HG03159 (cell line): Measurements from ENCODE around the gene SLC7A4.
"Not testable (repeated sequence)": the region's sequence is repeated elsewhere in the genome, so short reads cannot be mapped to it uniquely, and the experiment has no call there.

ENCODE experiments used
- ATAC-seq: cut with Tn5 transposase; IDR thresholded peaks from one replicate; pipeline ENCODE4 v1.9.1; 2021; ENCODE audit warnings: mild to moderate bottlenecking, moderate library complexity; ENCODE audit not compliant: unreplicated experiment

The SLC7A4 gene

GRCh38 chr22:21043860-21044535, 11.6 kb upstream of the SLC7A4 start:
- no peak for ATAC-seq

DNA sequence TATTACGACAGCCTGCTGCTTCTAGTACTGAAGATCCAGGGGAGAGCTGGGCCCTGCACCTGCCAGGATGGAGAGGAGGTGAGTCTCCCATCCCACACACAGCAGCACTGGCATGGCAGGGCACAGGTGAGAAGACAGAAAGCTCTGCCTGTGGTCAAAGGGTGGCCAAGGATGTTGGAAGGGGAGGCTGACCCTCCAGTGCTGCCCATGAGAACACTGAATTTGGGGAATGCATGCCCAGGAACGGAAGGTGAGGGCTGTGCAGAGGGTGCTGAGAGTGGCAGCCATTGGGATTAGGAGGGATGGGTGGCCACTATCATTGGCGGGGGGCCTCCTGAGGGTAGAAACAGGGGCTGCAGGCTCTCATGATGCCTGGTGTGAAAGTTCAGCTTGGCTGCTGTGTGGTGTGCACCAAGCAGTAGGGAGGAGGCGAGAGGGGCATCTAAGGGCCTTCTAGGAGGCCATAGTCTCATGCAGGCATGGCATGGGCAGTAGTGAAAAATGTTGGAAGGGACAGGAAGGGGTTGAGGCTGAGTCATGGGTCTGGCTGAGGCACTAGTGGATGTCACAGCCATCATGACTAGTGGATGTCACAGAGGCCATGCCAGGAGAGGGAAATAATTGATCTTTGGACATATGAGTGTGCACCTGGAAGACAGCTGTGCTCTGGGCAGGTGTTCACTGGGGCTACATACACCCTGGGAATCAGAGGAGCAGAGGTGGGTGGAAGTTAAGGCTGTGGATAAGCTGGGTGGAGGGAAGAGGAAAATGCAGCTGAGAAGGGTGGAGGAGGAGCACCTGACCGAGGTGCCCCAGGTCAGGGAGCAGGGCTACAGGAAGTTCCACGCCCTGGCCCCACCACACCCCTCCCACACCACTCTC, 10.9 kb upstream of the SLC7A4 start:
- ATAC-seq = no peak

DNA sequence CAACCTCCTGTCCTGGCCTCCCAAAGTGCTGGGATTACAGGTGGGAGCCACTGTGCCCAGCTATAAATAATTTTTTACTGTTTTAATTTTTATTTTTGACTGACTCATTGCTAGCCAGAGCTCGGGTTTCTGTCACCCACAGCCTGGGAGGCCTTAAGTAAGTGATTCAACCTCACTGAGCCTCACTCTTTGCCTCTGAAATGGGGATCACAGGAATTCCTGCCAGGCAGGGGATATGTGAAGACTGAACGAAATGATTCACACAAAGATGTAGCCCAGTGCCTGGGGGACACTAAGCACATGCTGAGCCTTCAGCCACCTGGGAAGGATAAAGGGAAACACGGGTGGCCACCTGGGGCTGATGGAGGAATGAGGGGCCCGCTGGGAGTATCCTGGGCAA, 9.6 kb upstream of the SLC7A4 start:
- no peak for ATAC-seq

GRCh38 chr22:21039158-21039557, 6.8 kb upstream of the SLC7A4 start:
- not testable (repeated sequence) for ATAC-seq

GRCh38 chr22:21038405-21038804, 6.0 kb upstream of the SLC7A4 start:
- ATAC-seq = no peak

DNA sequence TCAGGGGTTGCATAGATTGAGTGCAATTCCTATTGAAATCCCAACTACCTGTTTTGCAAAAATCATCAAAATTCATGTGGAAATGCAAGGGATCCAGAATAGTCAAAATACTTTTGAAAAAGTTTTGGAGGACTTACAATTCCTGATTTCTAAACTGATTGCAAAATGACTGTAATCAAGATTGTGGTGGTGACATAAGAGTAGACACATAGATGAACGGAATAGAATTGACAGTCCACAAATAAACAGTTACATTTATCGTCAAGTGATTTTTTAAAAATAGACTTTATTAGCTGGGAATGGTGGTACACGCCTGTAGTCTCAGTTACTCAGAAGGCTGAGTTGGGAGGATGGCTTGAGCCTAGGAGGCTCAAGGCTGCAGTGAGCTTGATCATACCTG, 2.6 kb upstream of the SLC7A4 start:
- ATAC-seq = no peak

DNA sequence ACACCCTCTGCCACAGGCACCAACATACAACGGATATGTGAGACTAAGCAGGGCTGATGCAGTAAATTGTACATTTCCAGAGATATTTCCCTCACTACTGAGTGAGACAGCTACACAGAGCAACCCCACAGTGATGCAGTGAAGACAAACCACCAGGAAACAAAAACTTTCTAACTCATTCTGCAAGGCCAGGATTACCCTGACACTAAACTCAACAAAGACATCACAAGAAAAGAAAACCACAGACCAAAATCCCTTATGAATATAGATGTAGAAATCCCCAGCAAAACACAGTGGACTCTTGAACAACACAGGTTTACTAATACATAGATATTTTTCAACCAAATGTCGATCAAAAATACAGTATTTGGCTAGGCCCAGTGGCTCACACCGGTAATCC, 1.5 kb upstream of the SLC7A4 start:
- no peak for ATAC-seq

DNA sequence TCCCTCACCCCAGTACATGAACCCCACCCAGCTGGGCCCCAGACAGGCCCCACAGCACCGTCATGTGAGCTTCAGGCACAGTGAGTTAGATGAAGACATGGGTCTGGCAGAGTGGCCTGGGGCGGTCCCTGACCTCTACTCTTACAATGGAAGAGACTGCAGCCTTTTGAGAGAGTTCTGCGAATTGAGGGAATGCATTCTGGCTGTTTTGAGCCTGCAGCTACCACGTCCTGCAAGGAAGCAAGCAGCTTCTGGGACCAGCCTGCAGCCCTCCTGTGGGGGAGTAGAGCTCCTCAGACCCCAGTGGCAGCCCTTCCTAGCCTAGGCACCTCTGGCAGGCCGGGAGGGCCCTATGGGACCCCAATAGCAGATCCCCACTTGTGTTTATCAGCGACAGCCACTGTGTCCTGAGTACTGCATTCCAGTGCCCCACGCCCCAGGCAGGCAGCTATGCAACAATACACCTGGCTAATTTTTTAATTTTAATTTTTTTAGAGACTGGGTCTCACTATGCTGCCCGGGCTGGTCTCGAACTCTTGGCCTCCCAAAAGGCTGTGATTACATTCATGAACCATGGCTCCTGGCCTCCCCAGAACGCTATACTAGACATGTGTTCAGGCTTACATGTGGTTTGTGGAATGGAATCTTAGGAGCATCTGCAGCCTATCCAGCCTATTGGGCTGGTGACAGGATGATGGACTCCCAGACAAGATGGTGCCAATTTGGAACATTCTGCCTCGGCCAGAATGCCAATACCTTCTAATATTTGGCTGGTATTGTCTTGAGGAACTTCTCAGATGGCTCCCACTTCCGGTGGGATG, 717 bp upstream of the SLC7A4 start:
- ATAC-seq = no peak

GRCh38 chr22:21031545-21032036, 770 bp downstream of the SLC7A4 start:
- ATAC-seq = no peak

GRCh38 chr22:21030621-21031544, 1.5 kb downstream of the SLC7A4 start:
- no peak for ATAC-seq

DNA sequence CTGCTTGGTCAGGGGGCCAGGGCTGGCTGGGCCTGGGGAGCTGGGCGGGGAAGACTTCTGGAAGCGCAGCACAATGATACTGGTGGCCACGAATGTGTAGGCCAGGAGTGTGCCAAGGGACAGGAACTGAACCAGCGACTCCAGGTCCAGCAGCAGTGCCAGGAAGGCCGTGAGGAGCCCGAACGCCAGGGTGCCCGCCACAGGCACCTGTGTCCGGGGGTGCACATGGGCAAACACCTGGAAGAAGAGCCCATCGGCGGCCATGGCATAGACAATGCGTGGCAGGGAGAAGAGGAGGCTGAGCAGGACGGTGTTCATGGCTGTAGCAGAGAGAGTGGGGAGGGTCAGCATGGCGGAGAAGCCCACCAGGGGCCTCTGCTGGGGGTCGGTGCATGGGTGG, 2.3 kb downstream of the SLC7A4 start:
- ATAC-seq = no peak

DNA sequence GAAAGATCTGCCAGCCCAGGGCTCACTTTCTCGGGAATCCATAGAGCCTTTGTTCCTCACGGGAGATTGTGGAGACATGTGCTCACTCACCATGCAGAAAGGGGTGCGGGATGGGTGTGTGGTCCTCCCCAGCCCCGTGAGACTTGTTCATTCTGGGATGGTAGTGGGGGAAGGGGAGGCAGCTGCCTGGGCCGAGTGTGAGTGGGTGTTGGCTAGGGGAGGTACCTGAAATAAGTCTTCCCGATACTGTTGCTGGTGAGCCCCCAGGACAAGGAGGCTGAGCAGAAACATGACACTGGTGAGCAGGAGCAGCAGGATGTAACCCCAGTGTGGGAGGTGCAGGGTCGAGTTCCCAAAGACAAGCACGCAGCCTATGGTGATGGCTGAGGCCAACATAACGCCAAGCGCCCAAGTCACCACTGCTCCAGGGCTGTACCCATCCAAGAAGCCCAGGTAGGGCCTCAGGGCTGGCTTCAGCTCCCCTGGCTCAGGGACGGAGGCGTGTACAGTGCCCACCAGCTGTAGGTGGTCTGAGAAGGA, 2.8 kb downstream of the SLC7A4 start:
- ATAC-seq = no peak

GRCh38 chr22:21028277-21029251, 3.8 kb downstream of the SLC7A4 start:
- no peak for ATAC-seq

DNA sequence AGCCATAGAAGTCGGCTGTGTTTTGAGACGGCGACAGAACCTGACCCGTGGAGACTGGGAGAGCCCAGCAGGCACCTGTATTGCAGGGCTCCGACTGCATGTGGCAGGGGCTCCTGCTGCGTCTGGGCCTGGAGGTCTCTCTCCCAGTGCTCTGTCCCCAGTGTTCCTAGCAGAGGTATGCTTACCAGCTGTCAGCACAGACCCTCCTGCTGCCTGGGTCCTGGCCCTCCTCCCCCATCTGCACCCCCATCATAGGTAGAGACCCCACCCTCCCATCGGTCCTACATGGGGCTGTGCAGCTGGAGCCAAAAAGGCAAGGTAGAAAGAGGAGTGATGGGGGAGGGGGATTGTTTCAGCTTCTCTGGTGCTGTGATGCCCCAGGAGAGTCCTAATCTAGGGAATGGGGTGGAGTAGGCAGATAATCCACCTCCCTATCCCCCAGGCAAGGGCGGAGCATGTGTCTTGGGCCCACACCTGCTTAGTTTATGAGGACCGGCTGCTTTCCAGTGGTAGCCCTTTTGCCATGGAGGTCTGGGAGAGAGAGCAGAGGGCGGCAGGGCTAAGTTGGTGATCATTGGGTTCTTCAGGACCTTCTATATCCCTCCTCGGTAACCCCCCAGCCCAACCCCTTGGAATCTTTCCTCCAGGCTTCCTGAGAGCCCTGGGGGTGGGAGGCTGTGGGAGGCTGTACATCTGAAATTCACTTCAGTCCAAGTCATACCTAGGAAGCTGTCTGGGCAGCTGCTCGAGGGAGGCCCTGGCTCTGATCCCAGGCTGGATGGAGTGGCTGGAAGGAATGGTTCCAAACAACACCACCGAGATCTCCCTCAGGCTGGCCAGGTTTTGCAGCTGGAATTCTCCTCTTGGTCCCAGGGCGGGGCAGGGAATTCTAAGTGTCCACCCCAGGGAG, 5.3 kb downstream of the SLC7A4 start:
- ATAC-seq = no peak

- ATAC-seq = no peak
Measured at GRCh38 chr22:21025763-21026755, 6.3 kb downstream of the SLC7A4 start.

DNA sequence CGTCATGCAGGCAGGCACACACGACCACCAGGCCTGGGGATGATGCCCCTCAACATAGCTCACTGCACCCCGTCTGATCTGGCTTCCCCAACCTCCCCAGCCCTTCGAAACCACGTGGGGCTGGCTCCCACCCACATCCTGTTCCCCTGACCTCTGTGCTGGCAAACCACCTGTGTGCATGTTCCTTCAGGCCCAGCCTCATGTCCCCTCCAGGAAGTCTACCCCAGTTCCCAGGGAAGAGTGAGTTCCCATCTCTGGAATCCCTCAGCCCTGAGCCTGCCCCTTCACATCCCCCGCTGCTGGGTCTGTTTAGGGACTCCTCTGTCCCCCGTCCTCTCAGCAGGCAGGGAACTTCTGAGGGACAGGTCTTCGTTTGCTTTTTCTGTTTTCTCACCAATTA, 7.1 kb downstream of the SLC7A4 start:
- ATAC-seq = no peak
